Smooth muscle cell (in vitro differentiated cells): ENCODE data around the gene GCNT4. TPM values are rescaled to one million over a fixed set of nuclear protein-coding genes. Genes with fewer than 3 reads are reported as not detected.

Experiments used
- DNase-seq: peaks from one replicate; lab custom pipeline; 2025; ENCODE audit not compliant: unreplicated experiment; lab: John Stamatoyannopoulos, UW
- H2AFZ ChIP-seq: fragments of 200-600 bp; sonication (generic); 2 replicates; pipeline ENCODE4 v1.6.0; 2016; ENCODE audit warnings: antibody characterized with exemption, low read depth, mild to moderate bottlenecking
- H3F3A ChIP-seq: fragments of 200-600 bp; sonication (generic); 2 replicates; pipeline ENCODE4 v1.6.0; 2017; ENCODE audit warnings: antibody characterized with exemption, low read depth
- H3K27ac ChIP-seq: fragments of 200-600 bp; sonication (generic); 2 replicates; pipeline ENCODE4 v1.5.1; 2016; ENCODE audit warnings: low read depth, mild to moderate bottlenecking
- H3K27me3 ChIP-seq: fragments of 200-600 bp; sonication (generic); 2 replicates; pipeline ENCODE4 v1.6.1; 2016; ENCODE audit warnings: low read depth, mild to moderate bottlenecking
- H3K36me3 ChIP-seq: fragments of 200-600 bp; sonication (generic); 2 replicates; pipeline ENCODE4 v1.5.1; 2016; ENCODE audit warnings: low read depth
- H3K4me1 ChIP-seq: fragments of 200-600 bp; sonication (generic); 2 replicates; pipeline ENCODE4 v1.5.1; 2016; ENCODE audit warnings: low read depth
- H3K4me2 ChIP-seq: fragments of 200-600 bp; sonication (generic); 2 replicates; pipeline ENCODE4 v1.6.0; 2016; ENCODE audit warnings: mild to moderate bottlenecking
- H3K4me3 ChIP-seq: fragments of 200-600 bp; sonication (generic); 2 replicates; pipeline ENCODE4 v1.5.1; 2016; ENCODE audit warnings: mild to moderate bottlenecking
- H3K79me2 ChIP-seq: fragments of 200-600 bp; sonication (generic); 2 replicates; pipeline ENCODE4 v1.6.0; 2016; ENCODE audit warnings: low read depth, mild to moderate bottlenecking
- H3K9ac ChIP-seq: fragments of 200-600 bp; sonication (generic); 2 replicates; pipeline ENCODE4 v1.6.0; 2016; ENCODE audit warnings: low read depth
- H3K9me3 ChIP-seq: fragments of 200-600 bp; sonication (generic); replicated peaks from 2 replicates; pipeline ENCODE4 v1.5.1; 2016; ENCODE audit warnings: low read depth
- H4K20me1 ChIP-seq: fragments of 200-600 bp; sonication (generic); 2 replicates; pipeline ENCODE4 v1.6.0; 2016; ENCODE audit warnings: low read depth
- CTCF ChIP-seq: fragments of 200-600 bp; sonication (generic); IDR thresholded peaks from 2 replicates; pipeline ENCODE4 v1.5.1; 2017; ENCODE audit warnings: borderline replicate concordance, mild to moderate bottlenecking, antibody characterized with exemption; ENCODE audit not compliant: insufficient read depth, poor library complexity, severe bottlenecking
- WGBS: methylation state at CpG from one replicate; pipeline ENCODE4 v1.1.7; 2016; ENCODE audit warnings: low lambda C conversion rate; 5-methylcytosine and 5-hydroxymethylcytosine counted together
- polyA plus RNA-seq: library from polyadenylated mRNA; unstranded; fragments of >200 nt; fragmentation: Nextera tagmentation; extraction: Ambion mirVana; gene quantifications from 2 replicates; pipeline ENCODE4 v1.2.1, GENCODE V29; 2016
- small RNA-seq: library from RNA; depleted of rRNA; stranded (forward); fragments of <200 nt; gene quantifications from one replicate; pipeline ENCODE3, GENCODE V24; 2014
- total RNA-seq: library from RNA; depleted of rRNA; stranded (reverse); fragments of >200 nt; gene quantifications from 2 replicates; pipeline ENCODE4 v1.2.3, GENCODE V29; 2014

The GCNT4 gene
- total and polyA plus RNA-seq, 2 experiments from 2014 or later = 0.54 to 15.6 TPM

- Histone ChIP-seq H3K9me3 (peaks cover 5% of the 10 kb centered on the region), H3K9ac (no peak overlapping the region), H3K27ac (peak overlapping the region; percentile 58), H3K4me3 (no peak overlapping the region), H3K4me1 (no peaks in the 10 kb centered on the region), H3K79me2 (no peaks in the 10 kb centered on the region), H3F3A (no peaks in the 10 kb centered on the region), H3K36me3 (no peaks in the 10 kb centered on the region), H2AFZ (no peak overlapping the region), H4K20me1 (no peaks in the 10 kb centered on the region), H3K4me2 (peak overlapping the region; percentile 25), H3K27me3 (no peaks in the 10 kb centered on the region)
- 32% methylated on average over 10 of the region's 10 CpGs for WGBS
- no peak for TF ChIP-seq CTCF
- no peak for DNase-seq
Observed at GRCh38 chr5:75006865-75007822, 45.2 kb downstream of the GCNT4 start.

GRCh38 chr5:75005561-75005960 lies 46.8 kb downstream of the GCNT4 start:
- TF ChIP-seq CTCF = no peak
- no peaks in the 10 kb centered on the region for H3F3A ChIP-seq
- H3K4me3 ChIP-seq = no peak overlapping the region
- H3K9ac ChIP-seq = no peak overlapping the region
- no peaks in the 10 kb centered on the region for H3K36me3 ChIP-seq
- H3K79me2 ChIP-seq = no peaks in the 10 kb centered on the region
- H4K20me1 ChIP-seq = no peaks in the 10 kb centered on the region
- no peak for DNase-seq
- no peak overlapping the region for H3K27ac ChIP-seq
- 100% methylated on average over 1 of the region's 1 CpG for WGBS
- H2AFZ ChIP-seq = no peak overlapping the region
- no peaks in the 10 kb centered on the region for H3K27me3 ChIP-seq
- no peak overlapping the region for H3K4me2 ChIP-seq
- H3K4me1 ChIP-seq = no peaks in the 10 kb centered on the region
- H3K9me3 ChIP-seq = peaks cover 5% of the 10 kb centered on the region

Small RNA genes lying within 50 kb of the gene (small RNA-seq; reads per million reads assigned to genes)
- gene AC093259.1 = not detected

Other genes with a start within 250 kb of the GCNT4 start
- 4.0 and 7.5 TPM in 2 replicates for gene FAM169A, start 186.2 kb downstream of the GCNT4 start, total RNA-seq
- gene FAM169A, start 186.2 kb downstream of the GCNT4 start, polyA plus RNA-seq = 0.70 and 1.0 TPM in 2 replicates
- gene ANKRD31, start 184.3 kb upstream of the GCNT4 start, total RNA-seq = 0.18 and 0.22 TPM in 2 replicates
- 0.03 and 0.15 TPM in 2 replicates for gene ANKRD31, start 184.3 kb upstream of the GCNT4 start, polyA plus RNA-seq